GM12878 (cell line): Measurements from ENCODE around the gene OSER1. TPM values are rescaled to one million over a fixed set of nuclear protein-coding genes. Genes with fewer than 3 reads are reported as not detected.

Source experiments
- polyA plus RNA-seq, 11 experiments: library from polyadenylated mRNA; depleted of rRNA in 4 of 11; unstranded in 6 of 11; stranded (reverse) in 5 of 11; fragments of >200 nt; fragmentation: Nextera tagmentation in 4 of 11; fragmentation: Illumina TruSeq in 1 of 11; extraction: Ambion mirVana in 4 of 11; extraction: Trizol in 1 of 11; gene quantifications; 1 replicate in 1 of 11; 2 replicates in 10 of 11; pipeline versions ENCODE4 v1.2.1 to v1.2.3, GENCODE V29; 2011 to 2016; ENCODE audit warnings: inconsistent platforms in 2 of 11, missing spikeins in 2 of 11, low read depth in 1 of 11
- total RNA-seq, 4 experiments: library from RNA; depleted of rRNA in 3 of 4; stranded (reverse); fragments of >200 nt in 3 of 4; fragmentation: Illumina TruSeq in 1 of 4; extraction: Trizol in 1 of 4; gene quantifications; 2 replicates each; pipeline versions ENCODE4 v1.2.1 to v1.2.3, GENCODE V29; 2013 to 2021

Gene OSER1
- total and polyA plus RNA-seq, 10 of the 15 experiments (the other 5 are each of a cell fraction or from before 2014, with no cell fraction given): 19.3 to 63.8 (median 28.4) TPM

Other genes with a start within 250 kb of the OSER1 start
- not detected in 2 replicates for gene JPH2, start 23.6 kb downstream of the OSER1 start, total RNA-seq (2014; rRNA removed)
- not detected in 2 replicates for gene JPH2, start 23.6 kb downstream of the OSER1 start, total RNA-seq (2014; rRNA removed; fragmentation: Illumina TruSeq; extraction: Trizol)
- not detected in 2 replicates for gene JPH2, start 23.6 kb downstream of the OSER1 start, total RNA-seq (2021)
- 0.07 and 0.16 TPM in 2 replicates for gene JPH2, start 23.6 kb downstream of the OSER1 start, polyA plus RNA-seq (2011; rRNA removed)
- not detected in 2 replicates for gene JPH2, start 23.6 kb downstream of the OSER1 start, polyA plus RNA-seq (2014; fragmentation: Illumina TruSeq; extraction: Trizol)
- not detected for gene JPH2, start 23.6 kb downstream of the OSER1 start, polyA plus RNA-seq (2014; fragmentation: Nextera tagmentation; extraction: Ambion mirVana)
- not detected in 2 replicates for gene JPH2, start 23.6 kb downstream of the OSER1 start, polyA plus RNA-seq (2014; rRNA removed)
- gene JPH2, start 23.6 kb downstream of the OSER1 start, polyA plus RNA-seq (2016; fragmentation: Nextera tagmentation; extraction: Ambion mirVana): not detected
- not detected in 2 replicates for gene GDAP1L1, start 36.5 kb upstream of the OSER1 start, total RNA-seq (2014; rRNA removed)
- gene GDAP1L1, start 36.5 kb upstream of the OSER1 start, total RNA-seq (2014; rRNA removed; fragmentation: Illumina TruSeq; extraction: Trizol): not detected in 2 replicates
- not detected in 2 replicates for gene GDAP1L1, start 36.5 kb upstream of the OSER1 start, total RNA-seq (2021)
- 0.08 TPM in 1 of 2 replicates, not detected in the other for gene GDAP1L1, start 36.5 kb upstream of the OSER1 start, polyA plus RNA-seq (2011; rRNA removed)
- gene GDAP1L1, start 36.5 kb upstream of the OSER1 start, polyA plus RNA-seq (2014; fragmentation: Illumina TruSeq; extraction: Trizol): not detected in 2 replicates
- not detected for gene GDAP1L1, start 36.5 kb upstream of the OSER1 start, polyA plus RNA-seq (2014; fragmentation: Nextera tagmentation; extraction: Ambion mirVana)
- not detected in 2 replicates for gene GDAP1L1, start 36.5 kb upstream of the OSER1 start, polyA plus RNA-seq (2014; rRNA removed)
- under 1 TPM in 1 of 2 experiments, not detected in 1; 0.38 TPM for gene GDAP1L1, start 36.5 kb upstream of the OSER1 start, polyA plus RNA-seq (2016; fragmentation: Nextera tagmentation; extraction: Ambion mirVana)
- 1.7 and 2.2 TPM in 2 replicates for gene FITM2, start 100.4 kb upstream of the OSER1 start, total RNA-seq (2014; rRNA removed)
- 1.3 and 1.5 TPM in 2 replicates for gene FITM2, start 100.4 kb upstream of the OSER1 start, total RNA-seq (2014; rRNA removed; fragmentation: Illumina TruSeq; extraction: Trizol)
- 1.4 and 1.6 TPM in 2 replicates for gene FITM2, start 100.4 kb upstream of the OSER1 start, total RNA-seq (2021)
- gene FITM2, start 100.4 kb upstream of the OSER1 start, polyA plus RNA-seq (2011; rRNA removed): 1.5 and 1.9 TPM in 2 replicates
- 1.7 and 1.8 TPM in 2 replicates for gene FITM2, start 100.4 kb upstream of the OSER1 start, polyA plus RNA-seq (2014; fragmentation: Illumina TruSeq; extraction: Trizol)
- under 1 TPM; 0.46 to 0.61 TPM for gene FITM2, start 100.4 kb upstream of the OSER1 start, polyA plus RNA-seq (2014; fragmentation: Nextera tagmentation; extraction: Ambion mirVana)
- 1.3 and 1.6 TPM in 2 replicates for gene FITM2, start 100.4 kb upstream of the OSER1 start, polyA plus RNA-seq (2014; rRNA removed)
- gene FITM2, start 100.4 kb upstream of the OSER1 start, polyA plus RNA-seq (2016; fragmentation: Nextera tagmentation; extraction: Ambion mirVana): 1 to 10 TPM; 1.7 to 1.9 TPM
- gene R3HDML, start 126.3 kb upstream of the OSER1 start, total RNA-seq (2014; rRNA removed): not detected in 2 replicates
- gene R3HDML, start 126.3 kb upstream of the OSER1 start, total RNA-seq (2014; rRNA removed; fragmentation: Illumina TruSeq; extraction: Trizol): not detected in 2 replicates
- gene R3HDML, start 126.3 kb upstream of the OSER1 start, total RNA-seq (2021): not detected in 2 replicates
- not detected in 2 replicates for gene R3HDML, start 126.3 kb upstream of the OSER1 start, polyA plus RNA-seq (2011; rRNA removed)
- not detected in 2 replicates for gene R3HDML, start 126.3 kb upstream of the OSER1 start, polyA plus RNA-seq (2014; fragmentation: Illumina TruSeq; extraction: Trizol)
- not detected for gene R3HDML, start 126.3 kb upstream of the OSER1 start, polyA plus RNA-seq (2014; fragmentation: Nextera tagmentation; extraction: Ambion mirVana)
- gene R3HDML, start 126.3 kb upstream of the OSER1 start, polyA plus RNA-seq (2014; rRNA removed): not detected in 2 replicates
- not detected for gene R3HDML, start 126.3 kb upstream of the OSER1 start, polyA plus RNA-seq (2016; fragmentation: Nextera tagmentation; extraction: Ambion mirVana)
- gene HNF4A, start 144.9 kb upstream of the OSER1 start, total RNA-seq (2014; rRNA removed): not detected in 2 replicates
- not detected in 2 replicates for gene HNF4A, start 144.9 kb upstream of the OSER1 start, total RNA-seq (2014; rRNA removed; fragmentation: Illumina TruSeq; extraction: Trizol)
- 0.16 and 0.21 TPM in 2 replicates for gene HNF4A, start 144.9 kb upstream of the OSER1 start, total RNA-seq (2021)
- not detected in 2 replicates for gene HNF4A, start 144.9 kb upstream of the OSER1 start, polyA plus RNA-seq (2011; rRNA removed)
- not detected in 2 replicates for gene HNF4A, start 144.9 kb upstream of the OSER1 start, polyA plus RNA-seq (2014; fragmentation: Illumina TruSeq; extraction: Trizol)
- gene HNF4A, start 144.9 kb upstream of the OSER1 start, polyA plus RNA-seq (2014; fragmentation: Nextera tagmentation; extraction: Ambion mirVana): not detected
- not detected in 2 replicates for gene HNF4A, start 144.9 kb upstream of the OSER1 start, polyA plus RNA-seq (2014; rRNA removed)
- gene HNF4A, start 144.9 kb upstream of the OSER1 start, polyA plus RNA-seq (2016; fragmentation: Nextera tagmentation; extraction: Ambion mirVana): not detected